ENCODE results near the gene IPPK.

IPPK gene

GRCh38 chr9:92669890-92670708, at the start of gene IPPK:
Gene IPPK, minus strand, starts transcription at chr9:92670131. Its CDS starts 143 bp downstream, at chr9:92669988.
- DNase-seq (ENCODE audit: low read depth): peak; percentile 85

- no peak for DNase-seq (ENCODE audit: low read depth)
Observed at GRCh38 chr9:92719028-92719647, 49.2 kb upstream of the IPPK start.

GRCh38 chr9:92718086-92719001, 48.4 kb upstream of the IPPK start:
- no peak for DNase-seq (ENCODE audit: low read depth)

GRCh38 chr9:92717201-92718085, 47.5 kb upstream of the IPPK start:
- DNase-seq (ENCODE audit: low read depth): no peak

GRCh38 chr9:92716557-92716956, 46.6 kb upstream of the IPPK start:
- no peak for DNase-seq (ENCODE audit: low read depth)

- no peak for DNase-seq (ENCODE audit: low read depth)
Observed at GRCh38 chr9:92715488-92716231, 45.7 kb upstream of the IPPK start.

- no peak for DNase-seq (ENCODE audit: low read depth)
Observed at GRCh38 chr9:92714787-92715487, 45.0 kb upstream of the IPPK start.

GRCh38 chr9:92714016-92714415, 44.1 kb upstream of the IPPK start:
- no peak for DNase-seq (ENCODE audit: low read depth)

- DNase-seq (ENCODE audit: low read depth): no peak
Observed at GRCh38 chr9:92713528-92713927, 43.6 kb upstream of the IPPK start.

- DNase-seq (ENCODE audit: low read depth): no peak
Observed at GRCh38 chr9:92712767-92713166, 42.8 kb upstream of the IPPK start.

GRCh38 chr9:92711844-92712243, 41.9 kb upstream of the IPPK start:
- DNase-seq (ENCODE audit: low read depth): no peak

- DNase-seq (ENCODE audit: low read depth): no peak
Observed at GRCh38 chr9:92711146-92711545, 41.2 kb upstream of the IPPK start.

GRCh38 chr9:92710368-92710767, 40.4 kb upstream of the IPPK start:
- DNase-seq (ENCODE audit: low read depth): no peak

GRCh38 chr9:92709954-92710353, 40.0 kb upstream of the IPPK start:
- no peak for DNase-seq (ENCODE audit: low read depth)

- DNase-seq (ENCODE audit: low read depth): no peak
Observed at GRCh38 chr9:92709240-92709639, 39.3 kb upstream of the IPPK start.

GRCh38 chr9:92707530-92707929, 37.6 kb upstream of the IPPK start:
- no peak for DNase-seq (ENCODE audit: low read depth)

GRCh38 chr9:92706218-92706940, 36.4 kb upstream of the IPPK start:
- no peak for DNase-seq (ENCODE audit: low read depth)

GRCh38 chr9:92704528-92704927, 34.6 kb upstream of the IPPK start:
- no peak for DNase-seq (ENCODE audit: low read depth)

- no peak for DNase-seq (ENCODE audit: low read depth)
Observed at GRCh38 chr9:92696619-92697018, 26.7 kb upstream of the IPPK start.

GRCh38 chr9:92686954-92687353, 17.0 kb upstream of the IPPK start:
- no peak for DNase-seq (ENCODE audit: low read depth)
